MM.1S (cell line): ENCODE data around the gene IQCN.

Source experiments
- EZH2 ChIP-seq: fragments of 300-600 bp; sonication (generic); optimal IDR thresholded peaks from 2 replicates; pipeline ENCODE3; 2017; ENCODE audit warnings: low read depth, mild to moderate bottlenecking, antibody characterized with exemption, low read length, mixed read lengths
- EZH2phosphoT487 ChIP-seq: fragments of 300-600 bp; sonication (generic); IDR thresholded peaks from 2 replicates; pipeline ENCODE4 v1.6.1; 2018; ENCODE audit warnings: antibody characterized with exemption, low read length
- TF ChIP-seq, protein P1 (sequence below): fragments of 300-600 bp; sonication (generic); IDR thresholded peaks from 2 replicates; pipeline ENCODE4 v1.5.1; 2016; ENCODE audit warnings: antibody characterized with exemption, low read length, mixed read lengths

- TF ChIP-seq, protein P1, sequence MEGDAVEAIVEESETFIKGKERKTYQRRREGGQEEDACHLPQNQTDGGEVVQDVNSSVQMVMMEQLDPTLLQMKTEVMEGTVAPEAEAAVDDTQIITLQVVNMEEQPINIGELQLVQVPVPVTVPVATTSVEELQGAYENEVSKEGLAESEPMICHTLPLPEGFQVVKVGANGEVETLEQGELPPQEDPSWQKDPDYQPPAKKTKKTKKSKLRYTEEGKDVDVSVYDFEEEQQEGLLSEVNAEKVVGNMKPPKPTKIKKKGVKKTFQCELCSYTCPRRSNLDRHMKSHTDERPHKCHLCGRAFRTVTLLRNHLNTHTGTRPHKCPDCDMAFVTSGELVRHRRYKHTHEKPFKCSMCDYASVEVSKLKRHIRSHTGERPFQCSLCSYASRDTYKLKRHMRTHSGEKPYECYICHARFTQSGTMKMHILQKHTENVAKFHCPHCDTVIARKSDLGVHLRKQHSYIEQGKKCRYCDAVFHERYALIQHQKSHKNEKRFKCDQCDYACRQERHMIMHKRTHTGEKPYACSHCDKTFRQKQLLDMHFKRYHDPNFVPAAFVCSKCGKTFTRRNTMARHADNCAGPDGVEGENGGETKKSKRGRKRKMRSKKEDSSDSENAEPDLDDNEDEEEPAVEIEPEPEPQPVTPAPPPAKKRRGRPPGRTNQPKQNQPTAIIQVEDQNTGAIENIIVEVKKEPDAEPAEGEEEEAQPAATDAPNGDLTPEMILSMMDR = no peak
- no peak for TF ChIP-seq EZH2
- TF ChIP-seq EZH2phosphoT487 = no peak
Observed at GRCh38 chr19:18216789-18217188, 57.5 kb downstream of the IQCN start.
